DOHH2 (cell line): Measurements from ENCODE around the gene ALDH1L2.

ENCODE experiments used
- CTCF ChIP-seq: fragments of 200-600 bp; sonication (generic); IDR thresholded peaks from one replicate; pipeline ENCODE4 v1.5.1; 2014; ENCODE audit warnings: antibody characterized with exemption, mild to moderate bottlenecking, low read depth, low read length; ENCODE audit not compliant: poor library complexity, severe bottlenecking
- EZH2phosphoT487 ChIP-seq: fragments of 200-600 bp; sonication (generic); IDR thresholded peaks from 2 replicates; pipeline ENCODE4 v1.6.1; 2017; ENCODE audit warnings: borderline replicate concordance, mild to moderate bottlenecking, antibody characterized with exemption, low read length, moderate library complexity, mixed read lengths

DNA sequence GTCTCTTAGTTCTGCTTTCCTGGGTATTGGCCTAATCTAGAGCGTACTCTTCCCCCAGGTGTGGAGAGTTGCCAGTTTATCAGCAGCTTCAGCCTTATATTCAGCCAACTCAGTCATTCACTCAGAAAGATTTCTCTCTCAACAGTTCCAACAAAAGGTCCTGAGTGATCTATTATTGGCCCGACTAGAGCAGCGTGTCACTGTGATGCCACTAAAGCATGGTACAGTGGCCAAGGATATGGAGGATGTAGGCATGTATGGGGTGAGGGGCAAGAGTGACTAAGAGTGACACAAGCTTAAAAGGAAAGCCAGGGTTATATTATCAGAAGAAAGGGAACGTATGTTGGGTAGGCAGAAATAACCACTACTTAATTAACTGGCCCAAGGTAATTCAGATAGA, 93.3 kb downstream of the ALDH1L2 start:
- TF ChIP-seq CTCF, result no peak
- TF ChIP-seq EZH2phosphoT487, result no peak
